HCT116 (cell line): ENCODE measurements around the gene SLC44A1. TPM values are rescaled to one million over a fixed set of nuclear protein-coding genes. Genes with fewer than 3 reads are reported as not detected.

Experiments used
- ATAC-seq: fragments of 200-7000 bp; cut with Tn5 transposase; 2 replicates; pipeline ENCODE4 v1.9.1; 2020; ENCODE audit warnings: mild to moderate bottlenecking, moderate library complexity
- BruUV-seq: library from RNA; stranded (reverse); fragments of 400-500 nt; replicated peaks from 2 replicates; lab custom pipeline; 2021; lab: Mats Ljungman, UMichigan
- CTCF ChIA-PET: fragments of 300-600 bp; sonication (Branson Sonifier 250); formaldehyde crosslinking; loops from one replicate; lab custom pipeline; 2021; ENCODE audit warnings: antibody characterized with exemption; lab: Charles Lee
- POLR2A ChIA-PET: fragments of 300-600, 350-600 bp; sonication (Branson Sonifier 250); formaldehyde crosslinking; loops from one replicate; lab custom pipeline; 2021; ENCODE audit warnings: antibody characterized with exemption; lab: Charles Lee
- RAD21 ChIA-PET, 2 experiments: fragments of 300-600 bp; sonication (Branson Sonifier 250); formaldehyde crosslinking; loops; one replicate each; lab custom pipeline; 2023; ENCODE audit warnings: low total read pairs in 2 of 2; ENCODE audit not compliant: uncharacterized antibody in 2 of 2, unreplicated experiment in 2 of 2, low non-redundant PET in 1 of 2; lab: Charles Lee
- DNase-seq: peaks from one replicate; pipeline ENCODE4 v3.0.0-alpha.2; 2010; ENCODE audit warnings: low read depth, low spot score
- H2AFZ ChIP-seq: fragments of 200-600 bp; shearing (Covaris generic), sonication (generic); 2 replicates; pipeline ENCODE4 v1.6.1; 2017; ENCODE audit warnings: low read depth, mixed run types, mixed read lengths, antibody characterized with exemption, low read length; ENCODE audit not compliant: poor library complexity, severe bottlenecking
- H3K27ac ChIP-seq: 2 replicates; pipeline ENCODE4 v1.5.1; 2012; ENCODE audit warnings: low read depth, low read length
- H3K27me3 ChIP-seq: fragments of 200-600 bp; sonication (generic); 2 replicates; pipeline ENCODE4 v1.6.1; 2016; ENCODE audit warnings: mixed run types, low read length, mixed read lengths; ENCODE audit not compliant: insufficient read depth
- H3K36me3 ChIP-seq, 2 experiments: fragments of 200-500 bp in 1 of 2; fragments of 200-600 bp in 1 of 2; sonication (Bioruptor generic) in 1 of 2; sonication (generic) in 1 of 2; 2 replicates each; pipeline versions ENCODE4 v1.5.1 to v1.6.1; 2014 to 2016; ENCODE audit warnings: low read length in 2 of 2, inconsistent platforms in 1 of 2, mixed read lengths in 1 of 2, mixed run types in 1 of 2; ENCODE audit not compliant: insufficient read depth in 2 of 2, control insufficient read depth in 1 of 2
- H3K4me1 ChIP-seq, 2 experiments: fragments of 200-600 bp in 1 of 2; sonication (generic) in 1 of 2; 2 replicates each; pipeline versions ENCODE4 v1.5.1 to v1.6.1; 2012 to 2017; ENCODE audit warnings: low read length in 2 of 2, inconsistent platforms in 1 of 2, mild to moderate bottlenecking in 1 of 2, mixed read lengths in 1 of 2, mixed run types in 1 of 2, moderate library complexity in 1 of 2; ENCODE audit not compliant: insufficient read depth in 2 of 2, control insufficient read depth in 1 of 2
- H3K4me2 ChIP-seq: fragments of 200-600 bp; sonication (generic); 2 replicates; pipeline ENCODE4 v1.6.1; 2017; ENCODE audit warnings: mixed run types, low read length, mixed read lengths
- H3K4me3 ChIP-seq, 2 experiments: fragments of 200-600 bp in 1 of 2; sonication (generic) in 1 of 2; replicated peaks in 1 of 2; 2 replicates each; pipeline ENCODE4 v1.5.1; 2011 to 2016; ENCODE audit warnings: low read length in 2 of 2, control low read depth in 1 of 2, low read depth in 1 of 2, mild to moderate bottlenecking in 1 of 2, mixed read lengths in 1 of 2, mixed run types in 1 of 2
- H3K79me2 ChIP-seq: fragments of 200-600 bp; sonication (generic); 2 replicates; pipeline ENCODE4 v1.6.1; 2017; ENCODE audit warnings: mild to moderate bottlenecking, mixed run types, low read length, moderate library complexity, mixed read lengths; ENCODE audit not compliant: insufficient read depth
- H3K9ac ChIP-seq: fragments of 200-600 bp; sonication (generic); 2 replicates; pipeline ENCODE4 v1.6.1; 2016; ENCODE audit warnings: low read length, mixed read lengths
- H3K9me2 ChIP-seq: fragments of 200-600 bp; sonication (generic), shearing (Covaris generic); 2 replicates; pipeline ENCODE4 v1.6.1; 2017; ENCODE audit warnings: mixed run types, mild to moderate bottlenecking, moderate library complexity; ENCODE audit not compliant: insufficient read depth
- H3K9me3 ChIP-seq, 2 experiments: fragments of 200-500 bp in 1 of 2; fragments of 200-600 bp in 1 of 2; sonication (Bioruptor generic) in 1 of 2; sonication (generic) in 1 of 2; 2 replicates each; pipeline ENCODE4 v1.6.1; 2014 to 2017; ENCODE audit warnings: low read length in 2 of 2, mixed read lengths in 2 of 2, inconsistent platforms in 1 of 2, low read depth in 1 of 2, mild to moderate bottlenecking in 1 of 2, mixed run types in 1 of 2, moderate library complexity in 1 of 2; ENCODE audit not compliant: control insufficient read depth in 1 of 2, insufficient read depth in 1 of 2
- H4K20me1 ChIP-seq: fragments of 200-600 bp; sonication (generic), shearing (Covaris generic); 2 replicates; pipeline ENCODE4 v1.6.1; 2017; ENCODE audit warnings: mixed run types, mild to moderate bottlenecking, moderate library complexity; ENCODE audit not compliant: insufficient read depth
- ATF3 ChIP-seq: IDR thresholded peaks from 2 replicates; pipeline ENCODE4 v1.6.1; 2012
- CBX3 ChIP-seq: IDR thresholded peaks from 2 replicates; pipeline ENCODE4 v1.6.1; 2012; ENCODE audit warnings: low read depth
- CEBPB ChIP-seq: IDR thresholded peaks from 2 replicates; pipeline ENCODE4 v1.6.1; 2012; ENCODE audit warnings: low read depth
- ELF1 ChIP-seq: IDR thresholded peaks from 2 replicates; pipeline ENCODE4 v1.6.1; 2012; ENCODE audit warnings: low read depth, borderline replicate concordance
- EZH2 ChIP-seq: fragments of 200-600 bp; sonication (generic); IDR thresholded peaks from 2 replicates; pipeline ENCODE4 v1.6.1; 2017; ENCODE audit warnings: antibody characterized with exemption, mixed run types
- EZH2phosphoT487 ChIP-seq: fragments of 200-600 bp; IDR thresholded peaks from 2 replicates; pipeline ENCODE4 v1.6.1; 2018; ENCODE audit warnings: antibody characterized with exemption, borderline replicate concordance
- FOSL1 ChIP-seq: IDR thresholded peaks from 2 replicates; pipeline ENCODE4 v1.6.1; 2012; ENCODE audit warnings: low read depth
- JUND ChIP-seq: IDR thresholded peaks from 2 replicates; pipeline ENCODE4 v1.6.1; 2012
- POLR2AphosphoS5 ChIP-seq: IDR thresholded peaks from 2 replicates; pipeline ENCODE4 v1.6.1; 2011; ENCODE audit warnings: mild to moderate bottlenecking, low read depth, low read length, moderate library complexity
- RAD21 ChIP-seq: IDR thresholded peaks from 2 replicates; pipeline ENCODE4 v1.6.1; 2012; ENCODE audit warnings: low read depth, mild to moderate bottlenecking
- SIN3A ChIP-seq: IDR thresholded peaks from 2 replicates; pipeline ENCODE4 v1.6.1; 2012; ENCODE audit warnings: low read depth
- SP1 ChIP-seq: IDR thresholded peaks from 2 replicates; pipeline ENCODE4 v1.6.1; 2012; ENCODE audit warnings: low read depth
- SRF ChIP-seq: IDR thresholded peaks from 2 replicates; pipeline ENCODE4 v1.6.1; 2012; ENCODE audit warnings: low read depth
- TCF7L2 ChIP-seq: IDR thresholded peaks from 2 replicates; pipeline ENCODE4 v1.7.0; 2011; ENCODE audit warnings: borderline replicate concordance, inconsistent platforms; ENCODE audit not compliant: insufficient read depth, insufficient read length; ENCODE audit errors: extremely low read depth
- YY1 ChIP-seq: IDR thresholded peaks from 2 replicates; pipeline ENCODE4 v1.6.1; 2011; ENCODE audit warnings: low read length, low read depth, moderate library complexity, mild to moderate bottlenecking; ENCODE audit not compliant: insufficient replicate concordance; ENCODE audit errors: extremely low read depth
- ZBTB33 ChIP-seq: IDR thresholded peaks from 2 replicates; pipeline ENCODE4 v1.6.1; 2011; ENCODE audit warnings: mild to moderate bottlenecking, low read length, moderate library complexity; ENCODE audit not compliant: insufficient replicate concordance; ENCODE audit errors: extremely low read depth
- ZFX ChIP-seq: fragments of 450-650 bp; IDR thresholded peaks from 2 replicates; pipeline ENCODE4 v1.6.1; 2017
- ZNF274 ChIP-seq: fragments of 200-500 bp; sonication (Bioruptor generic); IDR thresholded peaks from 2 replicates; pipeline ENCODE4 v1.6.1; 2014; ENCODE audit warnings: mild to moderate bottlenecking, low read depth, low read length, inconsistent platforms
- intact Hi-C: fragments of 100-400 bp; cut with micrococcal nuclease; formaldehyde crosslinking; loops from 2 replicates; pipeline ENCODE4 v1.10.0; 2022
- total RNA-seq: library from RNA; stranded (reverse); gene quantifications from one replicate; pipeline ENCODE4 v1.2.1, GENCODE V29; 2021; ENCODE audit not compliant: unreplicated experiment
- TF ChIP-seq, protein P1 (sequence below): IDR thresholded peaks from 2 replicates; pipeline ENCODE4 v1.6.1; 2012
- TF ChIP-seq, protein P2 (sequence below), 3 experiments: fragments of 200-600 bp in 1 of 3; sonication (generic) in 1 of 3; IDR thresholded peaks in 2 of 3; conservative IDR thresholded peaks in 1 of 3; 2 replicates each; pipeline ENCODE4 v1.5.1; 2012 to 2017; ENCODE audit warnings: low read depth in 2 of 3, low read length in 2 of 3, antibody characterized with exemption in 1 of 3, borderline replicate concordance in 1 of 3, control low read depth in 1 of 3, mild to moderate bottlenecking in 1 of 3, mixed read lengths in 1 of 3, mixed run types in 1 of 3, moderate library complexity in 1 of 3; ENCODE audit not compliant: insufficient read depth in 1 of 3

SLC44A1 gene
- total RNA-seq, 1 experiment from 2014 or later, result 44.1 TPM

GRCh38 chr9:105361873-105362272 is 117.4 kb downstream of the SLC44A1 start (continued):
- TF ChIP-seq POLR2AphosphoS5, result no peak
- TF ChIP-seq, all 23 proteins: peak for 0

GRCh38 chr9:105362470-105362869 is 118.0 kb downstream of the SLC44A1 start:
- DNase-seq, result no peak
- H3K79me2 ChIP-seq, result no peaks in the 10 kb centered on the region
- ChIA-PET RAD21 (interaction anchor here in 1 of 2 experiments (0.8 kb wide), 1 partner anchor 8 kb away, joined by 5 read pairs; no protein-coding TSS in a partner anchor), CTCF (no interaction called here), POLR2A (interaction anchor here (0.6 kb wide), 1 partner anchor 40 kb away, joined by 3 read pairs; no protein-coding TSS in a partner anchor)
- BruUV-seq, result no TSS peak
- no peaks in the 10 kb centered on the region for H3K9me3 ChIP-seq
- no peaks in the 10 kb centered on the region for H3K4me1 ChIP-seq
- H3K4me2 ChIP-seq, result no peak overlapping the region
- H3K9me2 ChIP-seq, result no peaks in the 10 kb centered on the region
- H3K36me3 ChIP-seq, result no peaks in the 10 kb centered on the region
- H3K27ac ChIP-seq, result no peak overlapping the region
- intact Hi-C loops, result no loop called here
- no peak for TF ChIP-seq ZFX
- no peak for TF ChIP-seq JUND
- TF ChIP-seq, protein P1, sequence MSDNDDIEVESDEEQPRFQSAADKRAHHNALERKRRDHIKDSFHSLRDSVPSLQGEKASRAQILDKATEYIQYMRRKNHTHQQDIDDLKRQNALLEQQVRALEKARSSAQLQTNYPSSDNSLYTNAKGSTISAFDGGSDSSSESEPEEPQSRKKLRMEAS, result no peak
- no peak for TF ChIP-seq ZNF274
- no peak for TF ChIP-seq ZBTB33
- no peak for TF ChIP-seq EZH2phosphoT487
- TF ChIP-seq RAD21, result no peak
- TF ChIP-seq SIN3A, result no peak
- no peak for TF ChIP-seq TCF7L2
- TF ChIP-seq YY1, result no peak
- no peak for TF ChIP-seq EZH2
- no peak for TF ChIP-seq FOSL1
- no peak for TF ChIP-seq SRF
- TF ChIP-seq ATF3, result no peak
- TF ChIP-seq CEBPB, result no peak
- no peak for TF ChIP-seq ELF1
- TF ChIP-seq, protein P2, sequence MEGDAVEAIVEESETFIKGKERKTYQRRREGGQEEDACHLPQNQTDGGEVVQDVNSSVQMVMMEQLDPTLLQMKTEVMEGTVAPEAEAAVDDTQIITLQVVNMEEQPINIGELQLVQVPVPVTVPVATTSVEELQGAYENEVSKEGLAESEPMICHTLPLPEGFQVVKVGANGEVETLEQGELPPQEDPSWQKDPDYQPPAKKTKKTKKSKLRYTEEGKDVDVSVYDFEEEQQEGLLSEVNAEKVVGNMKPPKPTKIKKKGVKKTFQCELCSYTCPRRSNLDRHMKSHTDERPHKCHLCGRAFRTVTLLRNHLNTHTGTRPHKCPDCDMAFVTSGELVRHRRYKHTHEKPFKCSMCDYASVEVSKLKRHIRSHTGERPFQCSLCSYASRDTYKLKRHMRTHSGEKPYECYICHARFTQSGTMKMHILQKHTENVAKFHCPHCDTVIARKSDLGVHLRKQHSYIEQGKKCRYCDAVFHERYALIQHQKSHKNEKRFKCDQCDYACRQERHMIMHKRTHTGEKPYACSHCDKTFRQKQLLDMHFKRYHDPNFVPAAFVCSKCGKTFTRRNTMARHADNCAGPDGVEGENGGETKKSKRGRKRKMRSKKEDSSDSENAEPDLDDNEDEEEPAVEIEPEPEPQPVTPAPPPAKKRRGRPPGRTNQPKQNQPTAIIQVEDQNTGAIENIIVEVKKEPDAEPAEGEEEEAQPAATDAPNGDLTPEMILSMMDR (IDR thresholded peaks at IDR 0.05 in 2 of 3, conservative IDR thresholded peaks at IDR 0.05 in 1 of 3; ENCODE audit: borderline replicate concordance in 1 of 3, insufficient read depth in 1 of 3, low read depth in 2 of 3, low read length in 2 of 3), result no peak
- no peak for TF ChIP-seq SP1
- TF ChIP-seq POLR2AphosphoS5, result no peak
- TF ChIP-seq CBX3, result no peak
- TF ChIP-seq, all 23 proteins: peak for 0
- Histone ChIP-seq H4K20me1 (no peaks in the 10 kb centered on the region), H3K4me3 (no peak overlapping the region), H3K27me3 (no peaks in the 10 kb centered on the region), H2AFZ (no peak overlapping the region), H3K9ac (no peak overlapping the region)
- ATAC-seq, result no peak
